Measurements from ENCODE around the gene CLCN7.

GRCh38 chr16:1494129-1494640 is 19.4 kb upstream of the CLCN7 start:
- TF ChIP-seq, protein P1, sequence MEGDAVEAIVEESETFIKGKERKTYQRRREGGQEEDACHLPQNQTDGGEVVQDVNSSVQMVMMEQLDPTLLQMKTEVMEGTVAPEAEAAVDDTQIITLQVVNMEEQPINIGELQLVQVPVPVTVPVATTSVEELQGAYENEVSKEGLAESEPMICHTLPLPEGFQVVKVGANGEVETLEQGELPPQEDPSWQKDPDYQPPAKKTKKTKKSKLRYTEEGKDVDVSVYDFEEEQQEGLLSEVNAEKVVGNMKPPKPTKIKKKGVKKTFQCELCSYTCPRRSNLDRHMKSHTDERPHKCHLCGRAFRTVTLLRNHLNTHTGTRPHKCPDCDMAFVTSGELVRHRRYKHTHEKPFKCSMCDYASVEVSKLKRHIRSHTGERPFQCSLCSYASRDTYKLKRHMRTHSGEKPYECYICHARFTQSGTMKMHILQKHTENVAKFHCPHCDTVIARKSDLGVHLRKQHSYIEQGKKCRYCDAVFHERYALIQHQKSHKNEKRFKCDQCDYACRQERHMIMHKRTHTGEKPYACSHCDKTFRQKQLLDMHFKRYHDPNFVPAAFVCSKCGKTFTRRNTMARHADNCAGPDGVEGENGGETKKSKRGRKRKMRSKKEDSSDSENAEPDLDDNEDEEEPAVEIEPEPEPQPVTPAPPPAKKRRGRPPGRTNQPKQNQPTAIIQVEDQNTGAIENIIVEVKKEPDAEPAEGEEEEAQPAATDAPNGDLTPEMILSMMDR (IDR thresholded peaks at IDR 0.05; ENCODE audit: extremely low read depth in 1 of 2, insufficient read depth in 1 of 2, low read depth in 1 of 2, low read length in 2 of 2), result peak; percentile 90 to 95
- TF ChIP-seq POLR2AphosphoS5 (IDR thresholded peaks at IDR 0.05; ENCODE audit: insufficient read depth, low read depth, low read length), result peak; percentile 31
- no peak for TF ChIP-seq POLR2A (IDR thresholded peaks at IDR 0.05; ENCODE audit: low read depth, low read length)
- no peak for TF ChIP-seq MAX (IDR thresholded peaks at IDR 0.05; ENCODE audit: insufficient read depth, insufficient read length)
- no peak for TF ChIP-seq EZH2 (IDR thresholded peaks at IDR 0.05; ENCODE audit: borderline replicate concordance, low read depth, low read length, severe bottlenecking)
- no peak for TF ChIP-seq JUN (IDR thresholded peaks at IDR 0.05; ENCODE audit: borderline replicate concordance, insufficient read depth, insufficient read length, low read depth)
- no peak for TF ChIP-seq MYC (IDR thresholded peaks at IDR 0.05; ENCODE audit: low read depth, low read length)
- TF ChIP-seq GATA2 (IDR thresholded peaks at IDR 0.05; ENCODE audit: insufficient read depth, insufficient read length, low read depth, low read length), result no peak
- TF ChIP-seq FOS (IDR thresholded peaks at IDR 0.05; ENCODE audit: borderline replicate concordance, insufficient read depth, low read length), result no peak
